Measurements from ENCODE around the gene ROMO1. TPM values are rescaled to one million over a fixed set of nuclear protein-coding genes. Genes with fewer than 3 reads are reported as not detected.
A peak's percentile ranks its signal among the peaks of the same experiment; 100 is the strongest.
"Not testable (repeated sequence)": the region's sequence is repeated elsewhere in the genome, so short reads cannot be mapped to it uniquely, and the experiment has no call there.

Gene ROMO1
- total RNA-seq, 1 experiment from 2014 or later, result 207 TPM

GRCh38 chr20:35704514-35705261, 5.5 kb downstream of the ROMO1 start:
- no CpG with 5 or more reads among the region's 5 CpGs for WGBS (ENCODE audit: extremely low coverage, insufficient read length, low lambda C conversion rate)
- Histone ChIP-seq H3K27ac (ENCODE audit: insufficient read length, low read depth, low read length) (no peak overlapping the region), H3T11ph (ENCODE audit: low read length) (no peak overlapping the region), H2AFZ (ENCODE audit: low read length) (no peak overlapping the region), H2BK12ac (ENCODE audit: insufficient read length, low read depth, low read length) (no peak overlapping the region), H3K56ac (ENCODE audit: insufficient read length, low read depth, low read length) (no peak overlapping the region), H3K9ac (ENCODE audit: extremely low read depth, insufficient read length, low read length) (no peak overlapping the region), H3K14ac (ENCODE audit: insufficient read depth, low read length) (no peak overlapping the region), H2AK5ac (ENCODE audit: insufficient read length, low read length) (no peak overlapping the region), H3K23me2 (ENCODE audit: insufficient read length, low read depth, low read length, poor library complexity, severe bottlenecking) (no peaks in the 10 kb centered on the region), H4K20me1 (ENCODE audit: control insufficient read depth, insufficient read depth, insufficient read length) (no peaks in the 10 kb centered on the region), H3K18ac (ENCODE audit: insufficient read length, low read depth, low read length) (no peak overlapping the region), H3K4me2 (ENCODE audit: insufficient read depth, insufficient read length, low read length) (no peak overlapping the region), H2BK120ac (ENCODE audit: low read depth, low read length, poor library complexity, severe bottlenecking) (no peak overlapping the region), H3K79me1 (ENCODE audit: insufficient read depth, low read depth, low read length, poor library complexity, severe bottlenecking) (no peaks in the 10 kb centered on the region), H4K91ac (ENCODE audit: insufficient read length, low read depth, low read length) (no peak overlapping the region), H4K5ac (ENCODE audit: insufficient read length, low read depth, low read length) (no peak overlapping the region), H3K4me1 (ENCODE audit: insufficient read depth, low read length) (no peaks in the 10 kb centered on the region), H3K23ac (ENCODE audit: insufficient read length, low read depth, low read length) (no peak overlapping the region), H4K8ac (replicated peaks; ENCODE audit: insufficient read length, low read depth, low read length) (no peak overlapping the region), H3K9me3 (ENCODE audit: control insufficient read depth, low read depth, low read length) (no peaks in the 10 kb centered on the region), H3K27me3 (ENCODE audit: insufficient read depth, low read length) (no peaks in the 10 kb centered on the region), H2BK5ac (ENCODE audit: insufficient read length, low read length) (no peak overlapping the region), H2BK20ac (ENCODE audit: low read depth, low read length, poor library complexity, severe bottlenecking) (no peak overlapping the region), H3K79me2 (ENCODE audit: insufficient read depth, low read length) (no peaks in the 10 kb centered on the region), H3K4ac (ENCODE audit: low read depth, low read length) (no peak overlapping the region), H2BK15ac (ENCODE audit: low read depth, low read length) (no peak overlapping the region)
- Mint-ChIP-seq H3K27me3 (ENCODE audit: low read depth) (no peaks in the 10 kb centered on the region), H3K4me3 (no peak overlapping the region), H3K36me3 (ENCODE audit: insufficient read depth in 1 of 3, low read depth in 3 of 3) (peaks cover 33 to 73% (median 59%) of the 10 kb centered on the region in 3 experiments; a peak in 6 of 7 replicates), H3K27ac (peak overlapping the region in 1 of 3 experiments; percentile 18; a peak in 1 of 7 replicates), H3K4me1 (peaks cover 8 to 10% of the 10 kb centered on the region in 2 experiments), H3K9me3 (no peaks in the 10 kb centered on the region)
- no peak for TF ChIP-seq CTCF (conservative IDR thresholded peaks at IDR 0.05)
- DNase-seq, result no peak

- H3K27ac ChIP-seq (ENCODE audit: insufficient read length, low read depth, low read length); H3K18ac ChIP-seq (ENCODE audit: insufficient read length, low read depth, low read length); H3K23ac ChIP-seq (ENCODE audit: insufficient read length, low read depth, low read length); H4K5ac ChIP-seq (ENCODE audit: insufficient read length, low read depth, low read length); H3T11ph ChIP-seq (ENCODE audit: low read length); H3K79me1 ChIP-seq (ENCODE audit: insufficient read depth, low read depth, low read length, poor library complexity, severe bottlenecking); H3K4me1 Mint-ChIP-seq; H3K4ac ChIP-seq (ENCODE audit: low read depth, low read length); H4K8ac ChIP-seq (replicated peaks; ENCODE audit: insufficient read length, low read depth, low read length); H2BK5ac ChIP-seq (ENCODE audit: insufficient read length, low read length); H3K4me2 ChIP-seq (ENCODE audit: insufficient read depth, insufficient read length, low read length); H2AK5ac ChIP-seq (ENCODE audit: insufficient read length, low read length); H3K9me3 Mint-ChIP-seq; H4K20me1 ChIP-seq (ENCODE audit: control insufficient read depth, insufficient read depth, insufficient read length); H3K27me3 Mint-ChIP-seq (ENCODE audit: low read depth); H3K56ac ChIP-seq (ENCODE audit: insufficient read length, low read depth, low read length); H2BK15ac ChIP-seq (ENCODE audit: low read depth, low read length); H2AFZ ChIP-seq (ENCODE audit: low read length); H3K23me2 ChIP-seq (ENCODE audit: insufficient read length, low read depth, low read length, poor library complexity, severe bottlenecking); H4K91ac ChIP-seq (ENCODE audit: insufficient read length, low read depth, low read length); H3K4me1 ChIP-seq (ENCODE audit: insufficient read depth, low read length); H3K79me2 ChIP-seq (ENCODE audit: insufficient read depth, low read length); DNase-seq; H2BK120ac ChIP-seq (ENCODE audit: low read depth, low read length, poor library complexity, severe bottlenecking); H3K9ac ChIP-seq (ENCODE audit: extremely low read depth, insufficient read length, low read length); H3K14ac ChIP-seq (ENCODE audit: insufficient read depth, low read length); H3K9me3 ChIP-seq (ENCODE audit: control insufficient read depth, low read depth, low read length); H3K4me3 Mint-ChIP-seq; H2BK20ac ChIP-seq (ENCODE audit: low read depth, low read length, poor library complexity, severe bottlenecking); H2BK12ac ChIP-seq (ENCODE audit: insufficient read length, low read depth, low read length); H3K27me3 ChIP-seq (ENCODE audit: insufficient read depth, low read length): not testable (repeated sequence)
- WGBS (ENCODE audit: extremely low coverage, insufficient read length, low lambda C conversion rate), result no CpG with 5 or more reads among the region's 11 CpGs
- H3K27ac Mint-ChIP-seq, result peak overlapping the region in 1 of 3 experiments; percentile 76; a peak in 1 of 7 replicates
- peaks cover 36 to 85% (median 71%) of the 10 kb centered on the region in 3 experiments; a peak in 6 of 7 replicates for H3K36me3 Mint-ChIP-seq (ENCODE audit: insufficient read depth in 1 of 3, low read depth in 3 of 3)
Observed at GRCh38 chr20:35705894-35706293, 6.7 kb downstream of the ROMO1 start.

Measured in H9 (cell line).